HTERT RPE-1 (cell line): ENCODE data around the gene POU5F2.

Experiments
- in situ Hi-C: fragments of 300-500 bp; cut with MboI; formaldehyde crosslinking; loops from 4 replicates; pipeline ENCODE4 v1.14.3; 2020; ENCODE audit warnings: low sequenced_read_pairs

Gene POU5F2

GRCh38 chr5:93717162-93717561 lies 24.2 kb downstream of the POU5F2 start:
- in situ Hi-C loops: no loop called here

GRCh38 chr5:93716453-93716852 lies 24.9 kb downstream of the POU5F2 start:
- in situ Hi-C loops: no loop called here

- in situ Hi-C loops: no loop called here
Measured at GRCh38 chr5:93715761-93716160, 25.6 kb downstream of the POU5F2 start.

DNA sequence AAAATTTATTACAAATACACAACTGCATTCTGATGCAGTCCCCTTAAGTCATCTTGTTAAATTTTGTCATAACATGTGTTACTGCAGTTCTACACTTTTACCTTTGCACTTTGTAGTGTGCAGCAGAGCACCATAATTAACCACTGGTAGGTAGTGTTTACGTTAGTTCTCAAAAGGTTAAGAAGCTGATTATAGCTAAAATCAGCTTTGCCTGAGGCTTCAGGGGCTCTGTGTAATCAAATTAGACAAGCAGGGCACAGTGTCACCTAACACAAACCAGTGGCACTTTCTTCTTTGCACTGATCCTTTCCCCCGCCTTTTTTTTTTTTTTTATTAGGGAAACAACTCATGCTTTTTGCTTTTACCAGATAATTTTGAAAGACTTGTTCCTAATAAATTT lies 26.1 kb downstream of the POU5F2 start:
- in situ Hi-C loops: no loop called here

- in situ Hi-C loops: no loop called here
Measured at GRCh38 chr5:93708442-93708841, 33.0 kb downstream of the POU5F2 start.

GRCh38 chr5:93705896-93706295 lies 35.5 kb downstream of the POU5F2 start:
- in situ Hi-C loops: no loop called here

GRCh38 chr5:93704996-93705395 lies 36.4 kb downstream of the POU5F2 start:
- in situ Hi-C loops: no loop called here

DNA sequence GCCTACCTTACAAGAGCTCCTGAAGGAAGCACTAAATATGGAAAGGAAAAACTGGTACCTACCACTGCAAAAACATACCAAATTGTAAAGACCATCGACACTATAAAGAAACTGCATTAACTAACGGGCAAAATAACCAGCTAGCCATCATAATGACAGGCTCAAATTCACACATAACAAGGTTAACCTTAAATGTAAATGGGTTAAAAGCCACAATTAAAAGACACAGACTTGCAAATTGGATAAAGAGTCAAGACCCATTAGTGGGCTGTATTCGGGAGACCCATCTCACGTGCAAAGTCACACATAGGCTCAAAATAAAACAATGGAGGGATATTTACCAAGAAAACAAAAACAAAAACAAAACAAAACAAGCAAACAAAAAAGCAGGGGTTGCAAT lies 49.4 kb downstream of the POU5F2 start:
- in situ Hi-C loops: no loop called here
